DND-41 (cell line): ENCODE measurements around the gene HIGD1A.

Experiments used
- CTCF ChIP-seq: IDR thresholded peaks from 2 replicates; pipeline ENCODE4 v1.5.1; 2012; ENCODE audit warnings: borderline replicate concordance, low read length, moderate library complexity, mild to moderate bottlenecking; ENCODE audit not compliant: poor library complexity, severe bottlenecking; ENCODE audit errors: extremely low read depth
- EZH2 ChIP-seq: IDR thresholded peaks from 3 replicates; pipeline ENCODE4 v1.6.1; 2012; ENCODE audit warnings: borderline replicate concordance, low read depth, mild to moderate bottlenecking, moderate library complexity, low read length, inconsistent platforms; ENCODE audit not compliant: severe bottlenecking

GRCh38 chr3:42751609-42752008 is 52.7 kb downstream of the HIGD1A start:
- TF ChIP-seq CTCF (no peak), EZH2 (no peak)
